HEK293 (cell line): Measurements from ENCODE around the gene CEBPG.

Experiments
- HOXA7 ChIP-seq: sonication (generic); formaldehyde crosslinking; IDR thresholded peaks from 2 replicates; pipeline ENCODE4 v1.8.1; 2022; ENCODE audit warnings: missing genetic modification reagents, borderline replicate concordance
- HOXC10 ChIP-seq: sonication (generic); formaldehyde crosslinking; IDR thresholded peaks from 2 replicates; pipeline ENCODE4 v1.8.1; 2023; ENCODE audit warnings: mild to moderate bottlenecking, missing genetic modification reagents
- IKZF3 ChIP-seq: fragments of 450-650 bp; IDR thresholded peaks from 2 replicates; pipeline ENCODE4 v1.5.0; 2018; ENCODE audit warnings: missing biosample characterization, mild to moderate bottlenecking, missing genetic modification characterization, moderate library complexity
- KLF10 ChIP-seq: fragments of 450-650 bp; IDR thresholded peaks from 2 replicates; pipeline ENCODE4 v1.5.1; 2018; ENCODE audit warnings: missing biosample characterization, mild to moderate bottlenecking, missing genetic modification characterization
- SP2 ChIP-seq: fragments of 450-650 bp; formaldehyde crosslinking; IDR thresholded peaks from 2 replicates; pipeline ENCODE4 v1.5.1; 2016; ENCODE audit warnings: missing biosample characterization, missing genetic modification characterization
- SP3 ChIP-seq: fragments of 450-650 bp; formaldehyde crosslinking; IDR thresholded peaks from 2 replicates; pipeline ENCODE4 v1.5.1; 2016; ENCODE audit warnings: missing biosample characterization, missing genetic modification characterization
- ZBTB48 ChIP-seq: fragments of 450-650 bp; formaldehyde crosslinking; IDR thresholded peaks from 2 replicates; pipeline ENCODE4 v1.5.1; 2016; ENCODE audit warnings: missing biosample characterization, missing genetic modification characterization
- ZBTB8A ChIP-seq: fragments of 450-650 bp; formaldehyde crosslinking; IDR thresholded peaks from 2 replicates; pipeline ENCODE4 v1.5.1; 2016; ENCODE audit warnings: missing biosample characterization, missing genetic modification characterization
- ZFP41 ChIP-seq: fragments of 450-650 bp; formaldehyde crosslinking; IDR thresholded peaks from 2 replicates; pipeline ENCODE4 v1.5.1; 2016; ENCODE audit warnings: missing biosample characterization, missing genetic modification characterization, borderline replicate concordance
- ZIC2 ChIP-seq: fragments of 450-650 bp; formaldehyde crosslinking; IDR thresholded peaks from 2 replicates; pipeline ENCODE4 v1.5.1; 2016; ENCODE audit warnings: missing biosample characterization, missing genetic modification characterization
- ZNF121 ChIP-seq: fragments of 450-650 bp; formaldehyde crosslinking; IDR thresholded peaks from 2 replicates; pipeline ENCODE4 v1.5.1; 2016; ENCODE audit warnings: missing biosample characterization, missing genetic modification characterization
- ZNF140 ChIP-seq: fragments of 450-650 bp; formaldehyde crosslinking; IDR thresholded peaks from 2 replicates; pipeline ENCODE4 v1.5.1; 2016; ENCODE audit warnings: missing biosample characterization, missing genetic modification characterization
- ZNF174 ChIP-seq: fragments of 450-650 bp; formaldehyde crosslinking; IDR thresholded peaks from 2 replicates; pipeline ENCODE4 v1.5.0; 2017; ENCODE audit warnings: missing biosample characterization, mild to moderate bottlenecking, missing genetic modification characterization
- ZNF24 ChIP-seq: fragments of 450-650 bp; formaldehyde crosslinking; IDR thresholded peaks from 2 replicates; pipeline ENCODE4 v1.5.1; 2016; ENCODE audit warnings: missing biosample characterization, missing genetic modification characterization
- ZNF266 ChIP-seq: fragments of 450-650 bp; formaldehyde crosslinking; IDR thresholded peaks from 2 replicates; pipeline ENCODE4 v1.5.1; 2016; ENCODE audit warnings: missing biosample characterization, missing genetic modification characterization, low read depth
- ZNF292 ChIP-seq: fragments of 450-650 bp; formaldehyde crosslinking; IDR thresholded peaks from 2 replicates; pipeline ENCODE4 v1.5.1; 2016; ENCODE audit warnings: low read depth, missing biosample characterization, missing genetic modification characterization, borderline replicate concordance
- ZNF37A ChIP-seq: fragments of 450-650 bp; IDR thresholded peaks from 2 replicates; pipeline ENCODE4 v1.5.1; 2018; ENCODE audit warnings: missing biosample characterization, missing genetic modification characterization
- ZNF391 ChIP-seq: fragments of 450-650 bp; formaldehyde crosslinking; IDR thresholded peaks from 2 replicates; pipeline ENCODE4 v1.5.1; 2016; ENCODE audit warnings: low read depth, missing biosample characterization, missing genetic modification characterization, borderline replicate concordance
- ZNF433 ChIP-seq: fragments of 450-650 bp; formaldehyde crosslinking; IDR thresholded peaks from 2 replicates; pipeline ENCODE4 v1.5.1; 2016; ENCODE audit warnings: missing biosample characterization, missing genetic modification characterization, low read depth
- ZNF561 ChIP-seq: fragments of 450-650 bp; IDR thresholded peaks from 2 replicates; pipeline ENCODE4 v1.5.1; 2018; ENCODE audit warnings: missing biosample characterization, missing genetic modification characterization, borderline replicate concordance
- ZNF626 ChIP-seq: fragments of 450-650 bp; sonication (Bioruptor Pico); formaldehyde crosslinking; IDR thresholded peaks from 2 replicates; pipeline ENCODE4 v1.5.1; 2018; ENCODE audit warnings: missing biosample characterization, missing genetic modification characterization, inconsistent platforms
- ZNF660 ChIP-seq: fragments of 450-650 bp; IDR thresholded peaks from 2 replicates; pipeline ENCODE4 v1.5.1; 2018; ENCODE audit warnings: missing biosample characterization, mild to moderate bottlenecking, missing genetic modification characterization
- ZNF677 ChIP-seq: fragments of 450-650 bp; IDR thresholded peaks from 2 replicates; pipeline ENCODE4 v1.5.0; 2018; ENCODE audit warnings: missing biosample characterization, mild to moderate bottlenecking, missing genetic modification characterization, moderate library complexity
- ZNF76 ChIP-seq: fragments of 450-650 bp; formaldehyde crosslinking; IDR thresholded peaks from 2 replicates; pipeline ENCODE4; 2016; ENCODE audit warnings: low read depth, missing biosample characterization, missing genetic modification characterization, borderline replicate concordance
- ZNF843 ChIP-seq: fragments of 450-650 bp; formaldehyde crosslinking; IDR thresholded peaks from 2 replicates; pipeline ENCODE4 v1.5.1; 2016; ENCODE audit warnings: missing biosample characterization, missing genetic modification characterization
- ZSCAN30 ChIP-seq: fragments of 450-650 bp; IDR thresholded peaks from 2 replicates; pipeline ENCODE4 v1.5.1; 2018; ENCODE audit warnings: missing biosample characterization, mild to moderate bottlenecking, missing genetic modification characterization, moderate library complexity
- ZXDB ChIP-seq: fragments of 450-650 bp; formaldehyde crosslinking; IDR thresholded peaks from 2 replicates; pipeline ENCODE4 v1.5.1; 2016; ENCODE audit warnings: missing biosample characterization, missing genetic modification characterization
- TF ChIP-seq, protein P1 (sequence below): fragments of 450-650 bp; IDR thresholded peaks from 2 replicates; pipeline ENCODE4 v1.5.1; 2018; ENCODE audit warnings: missing biosample characterization, mild to moderate bottlenecking, missing genetic modification characterization
- TF ChIP-seq, protein P2 (sequence below): fragments of 450-650 bp; formaldehyde crosslinking; IDR thresholded peaks from 2 replicates; pipeline ENCODE4 v1.5.1; 2016; ENCODE audit warnings: missing biosample characterization, missing genetic modification characterization
- TF ChIP-seq, protein P3 (sequence below): fragments of 450-650 bp; formaldehyde crosslinking; IDR thresholded peaks from 2 replicates; pipeline ENCODE4 v1.5.1; 2016; ENCODE audit warnings: missing biosample characterization, missing genetic modification characterization
- TF ChIP-seq, protein P4 (sequence below): sonication (generic); formaldehyde crosslinking; IDR thresholded peaks from 2 replicates; pipeline ENCODE4 v1.8.1; 2022; ENCODE audit warnings: mild to moderate bottlenecking, moderate library complexity, missing genetic modification reagents

The CEBPG gene

DNA sequence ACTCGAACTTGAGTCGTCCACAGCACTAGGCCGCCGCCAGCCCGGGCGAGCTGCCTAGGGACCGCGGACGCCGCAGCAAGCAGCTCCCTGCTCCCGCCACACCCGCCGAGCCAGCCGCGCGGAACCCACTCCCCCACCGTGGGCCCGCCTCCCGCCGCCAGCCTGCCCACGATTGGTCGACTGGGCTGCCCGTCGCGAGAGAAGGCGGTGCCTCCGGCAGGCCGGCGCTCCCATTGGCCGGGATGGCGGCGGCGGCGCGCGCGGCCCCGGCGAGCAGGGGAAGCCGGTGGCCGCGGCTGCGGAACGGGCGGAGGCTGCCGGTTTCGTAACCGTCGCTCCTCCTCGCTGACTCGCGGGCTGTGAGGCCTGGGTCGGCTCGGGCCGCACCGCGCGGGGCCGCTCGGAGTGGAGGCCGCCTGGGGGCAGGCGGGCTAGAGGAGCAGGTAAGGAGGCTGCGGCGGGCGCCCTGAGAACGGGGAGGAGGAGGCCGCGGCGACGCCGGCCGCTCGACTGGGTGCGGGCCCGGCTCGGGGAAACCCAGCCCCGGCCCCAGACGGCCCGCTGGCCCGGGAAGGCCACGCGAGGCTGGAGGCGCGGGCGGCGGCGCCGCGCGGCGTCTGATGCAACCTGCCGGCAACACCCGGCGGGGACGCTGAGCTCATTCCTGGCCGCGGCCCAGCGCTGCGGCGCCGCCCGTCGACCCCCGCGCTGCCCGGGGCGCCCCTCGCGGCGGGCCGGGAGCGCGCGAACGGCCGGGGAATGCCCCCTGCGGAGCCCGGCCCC, at the start of gene CEBPG (continued):
- TF ChIP-seq, protein P1, sequence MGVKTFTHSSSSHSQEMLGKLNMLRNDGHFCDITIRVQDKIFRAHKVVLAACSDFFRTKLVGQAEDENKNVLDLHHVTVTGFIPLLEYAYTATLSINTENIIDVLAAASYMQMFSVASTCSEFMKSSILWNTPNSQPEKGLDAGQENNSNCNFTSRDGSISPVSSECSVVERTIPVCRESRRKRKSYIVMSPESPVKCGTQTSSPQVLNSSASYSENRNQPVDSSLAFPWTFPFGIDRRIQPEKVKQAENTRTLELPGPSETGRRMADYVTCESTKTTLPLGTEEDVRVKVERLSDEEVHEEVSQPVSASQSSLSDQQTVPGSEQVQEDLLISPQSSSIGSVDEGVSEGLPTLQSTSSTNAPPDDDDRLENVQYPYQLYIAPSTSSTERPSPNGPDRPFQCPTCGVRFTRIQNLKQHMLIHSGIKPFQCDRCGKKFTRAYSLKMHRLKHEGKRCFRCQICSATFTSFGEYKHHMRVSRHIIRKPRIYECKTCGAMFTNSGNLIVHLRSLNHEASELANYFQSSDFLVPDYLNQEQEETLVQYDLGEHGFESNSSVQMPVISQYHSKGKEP (tag by site-specific recombination): peak; percentile 45; the same call in 1 of the 2 replicates
- TF ChIP-seq ZNF24 (tag by site-specific recombination): 0 out of 2 replicates have a peak, but pooled peaks have one; percentile 82
- TF ChIP-seq ZNF292 (tag by site-specific recombination): no peak
- no peak; the same call in 1 of the 2 replicates for TF ChIP-seq HOXC10 (CRISPR knock-in tag)
- no peak for TF ChIP-seq ZNF121 (tag by site-specific recombination)
- no peak for TF ChIP-seq ZNF391
- no peak for TF ChIP-seq ZNF76 (tag by site-specific recombination)
- TF ChIP-seq ZNF37A (tag by site-specific recombination): no peak
- peak; percentile 80; the same call in 1 of the 2 replicates for TF ChIP-seq ZIC2
- TF ChIP-seq ZNF561: peak; percentile 35; the same call in 1 of the 2 replicates
- no peak for TF ChIP-seq ZFP41 (tag by site-specific recombination)
- TF ChIP-seq SP2 (tag by site-specific recombination): peak; percentile 86
- peak; percentile 94 for TF ChIP-seq ZNF174 (tag by site-specific recombination)
- 0 out of 2 replicates have a peak, but pooled peaks have one; percentile 8 for TF ChIP-seq ZNF843 (tag by site-specific recombination)
- peak; percentile 76 for TF ChIP-seq SP3 (tag by site-specific recombination)
- peak; percentile 3; the same call in 1 of the 2 replicates for TF ChIP-seq ZXDB
- TF ChIP-seq KLF10: peak; percentile 70
- TF ChIP-seq, protein P2, sequence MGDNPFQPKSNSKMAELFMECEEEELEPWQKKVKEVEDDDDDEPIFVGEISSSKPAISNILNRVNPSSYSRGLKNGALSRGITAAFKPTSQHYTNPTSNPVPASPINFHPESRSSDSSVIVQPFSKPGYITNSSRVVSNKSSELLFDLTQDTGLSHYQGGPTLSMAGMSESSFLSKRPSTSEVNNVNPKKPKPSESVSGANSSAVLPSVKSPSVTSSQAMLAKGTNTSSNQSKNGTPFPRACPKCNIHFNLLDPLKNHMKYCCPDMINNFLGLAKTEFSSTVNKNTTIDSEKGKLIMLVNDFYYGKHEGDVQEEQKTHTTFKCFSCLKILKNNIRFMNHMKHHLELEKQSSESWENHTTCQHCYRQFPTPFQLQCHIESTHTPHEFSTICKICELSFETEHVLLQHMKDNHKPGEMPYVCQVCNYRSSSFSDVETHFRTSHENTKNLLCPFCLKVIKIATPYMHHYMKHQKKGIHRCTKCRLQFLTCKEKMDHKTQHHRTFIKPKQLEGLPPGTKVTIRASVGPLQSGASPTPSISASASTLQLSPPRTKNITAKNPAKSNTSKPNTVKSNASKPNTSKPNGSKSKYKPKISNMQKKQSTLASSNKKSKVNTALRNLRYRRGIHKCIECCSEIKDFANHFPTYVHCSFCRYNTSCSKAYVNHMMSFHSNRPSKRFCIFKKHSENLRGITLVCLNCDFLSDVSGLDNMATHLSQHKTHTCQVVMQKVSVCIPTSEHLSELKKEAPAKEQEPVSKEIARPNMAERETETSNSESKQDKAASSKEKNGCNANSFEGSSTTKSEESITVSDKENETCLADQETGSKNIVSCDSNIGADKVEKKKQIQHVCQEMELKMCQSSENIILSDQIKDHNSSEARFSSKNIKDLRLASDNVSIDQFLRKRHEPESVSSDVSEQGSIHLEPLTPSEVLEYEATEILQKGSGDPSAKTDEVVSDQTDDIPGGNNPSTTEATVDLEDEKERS: peak; percentile 6; the same call in 1 of the 2 replicates
- TF ChIP-seq, protein P3, sequence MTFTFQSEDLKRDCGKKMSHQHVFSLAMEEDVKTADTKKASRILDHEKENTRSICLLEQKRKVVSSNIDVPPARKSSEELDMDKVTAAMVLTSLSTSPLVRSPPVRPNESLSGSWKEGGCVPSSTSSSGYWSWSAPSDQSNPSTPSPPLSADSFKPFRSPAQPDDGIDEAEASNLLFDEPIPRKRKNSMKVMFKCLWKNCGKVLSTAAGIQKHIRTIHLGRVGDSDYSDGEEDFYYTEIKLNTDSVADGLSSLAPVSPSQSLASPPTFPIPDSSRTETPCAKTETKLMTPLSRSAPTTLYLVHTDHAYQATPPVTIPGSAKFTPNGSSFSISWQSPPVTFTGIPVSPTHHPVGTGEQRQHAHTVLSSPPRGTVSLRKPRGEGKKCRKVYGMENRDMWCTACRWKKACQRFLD (tag by site-specific recombination): 0 out of 2 replicates have a peak, but pooled peaks have one; percentile 18
- TF ChIP-seq ZNF266 (tag by site-specific recombination): no peak
- TF ChIP-seq, protein P4, sequence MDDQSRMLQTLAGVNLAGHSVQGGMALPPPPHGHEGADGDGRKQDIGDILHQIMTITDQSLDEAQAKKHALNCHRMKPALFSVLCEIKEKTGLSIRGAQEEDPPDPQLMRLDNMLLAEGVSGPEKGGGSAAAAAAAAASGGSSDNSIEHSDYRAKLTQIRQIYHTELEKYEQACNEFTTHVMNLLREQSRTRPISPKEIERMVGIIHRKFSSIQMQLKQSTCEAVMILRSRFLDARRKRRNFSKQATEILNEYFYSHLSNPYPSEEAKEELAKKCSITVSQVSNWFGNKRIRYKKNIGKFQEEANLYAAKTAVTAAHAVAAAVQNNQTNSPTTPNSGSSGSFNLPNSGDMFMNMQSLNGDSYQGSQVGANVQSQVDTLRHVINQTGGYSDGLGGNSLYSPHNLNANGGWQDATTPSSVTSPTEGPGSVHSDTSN (CRISPR knock-in tag): peak; percentile 99
- peak; percentile 100 for TF ChIP-seq ZBTB48 (tag by site-specific recombination)
- TF ChIP-seq ZBTB8A (tag by site-specific recombination): peak; percentile 7; the same call in 1 of the 2 replicates
- 0 out of 2 replicates have a peak, but pooled peaks have one; percentile 2 for TF ChIP-seq ZNF626 (tag by site-specific recombination)
- peak; percentile 54 for TF ChIP-seq ZNF677 (tag by site-specific recombination)
- peak; percentile 81 for TF ChIP-seq ZSCAN30 (tag by site-specific recombination)
- TF ChIP-seq ZNF433: no peak
- TF ChIP-seq IKZF3 (tag by site-specific recombination): no peak
- TF ChIP-seq ZNF140 (tag by site-specific recombination): no peak
- peak; percentile 70; the same call in 1 of the 2 replicates for TF ChIP-seq HOXA7 (CRISPR knock-in tag)
- peak; percentile 94 for TF ChIP-seq ZNF660 (tag by site-specific recombination)
